Measurements from ENCODE around the gene ZFP91. TPM values are rescaled to one million over a fixed set of nuclear protein-coding genes. Genes with fewer than 3 reads are reported as not detected.

The ZFP91 gene
- 10 to 100 TPM; 49.8 to 63.7 (median 59.1) TPM for total RNA-seq

GRCh38 chr11:58578635-58579191, at the start of gene ZFP91:
Gene ZFP91 (plus strand): TSS chr11:58579063. CDS start chr11:58579282, 219 bp downstream.
- H3K4me1 ChIP-seq, result peaks cover 25 to 47% of the 10 kb centered on the region in 2 donors

GRCh38 chr11:58530236-58530635, 48.6 kb upstream of the ZFP91 start:
- Histone ChIP-seq H3K36me3 (peaks cover 11 to 19% of the 10 kb centered on the region in 2 donors), H3K27ac (no peak overlapping the region), H3K4me1 (no peaks in the 10 kb centered on the region), H3K9me3 (no peaks in the 10 kb centered on the region), H3K27me3 (no peaks in the 10 kb centered on the region), H3K4me3 (replicated peaks in 1 of 3) (no peak overlapping the region)
- WGBS, 2 donors, result 71 to 77% methylated on average over 3 of the region's 3 CpGs
- intact Hi-C loops (cut with DNase I), result no loop called here
- no peak for DNase-seq
- no peak for TF ChIP-seq POLR2A (IDR thresholded peaks at IDR 0.05)
- no peak for TF ChIP-seq CTCF (IDR thresholded peaks at IDR 0.05)

More at GRCh38 chr11:58578635-58579191, at the start of gene ZFP91:
- TF ChIP-seq CTCF (IDR thresholded peaks at IDR 0.05) (no peak), POLR2A (IDR thresholded peaks at IDR 0.05) (peak; percentile 9 to 73)
- no peaks in the 10 kb centered on the region for H3K9me3 ChIP-seq
- peak within 1 kb of the TSS; percentile 100 for H3K27ac ChIP-seq
- 0% methylated on average over 14 to 44 of the region's 51 CpGs for WGBS, 2 donors
- intact Hi-C loops (cut with DNase I), result no loop called here
- H3K27me3 ChIP-seq, result no peaks in the 10 kb centered on the region
- peak within 1 kb of the TSS; percentile 80 to 97 (median 81) for H3K4me3 ChIP-seq (replicated peaks in 1 of 3)
- peak; percentile 99 for DNase-seq
- no peaks in the 10 kb centered on the region for H3K36me3 ChIP-seq

- Histone ChIP-seq H3K9me3 (no peaks in the 10 kb centered on the region), H3K4me1 (no peaks in the 10 kb centered on the region), H3K4me3 (replicated peaks in 1 of 3) (no peak overlapping the region), H3K27me3 (no peaks in the 10 kb centered on the region), H3K36me3 (peaks cover 11 to 19% of the 10 kb centered on the region in 2 donors), H3K27ac (no peak overlapping the region)
- no peak for DNase-seq
- intact Hi-C loops (cut with DNase I), result no loop called here
- no peak for TF ChIP-seq CTCF (IDR thresholded peaks at IDR 0.05)
- no peak for TF ChIP-seq POLR2A (IDR thresholded peaks at IDR 0.05)
- WGBS, 2 donors, result 95 to 99% methylated on average over 7 to 13 of the region's 25 CpGs
Measured at GRCh38 chr11:58531865-58532341, 47.0 kb upstream of the ZFP91 start.

GRCh38 chr11:58546841-58547240, 32.0 kb upstream of the ZFP91 start:
- no peak for DNase-seq
- no peak overlapping the region for H3K4me3 ChIP-seq (replicated peaks in 1 of 3)
- H3K9me3 ChIP-seq, result no peaks in the 10 kb centered on the region
- TF ChIP-seq POLR2A (IDR thresholded peaks at IDR 0.05) (no peak), CTCF (IDR thresholded peaks at IDR 0.05) (no peak)
- intact Hi-C loops (cut with DNase I), result no loop called here
- H3K4me1 ChIP-seq, result no peaks in the 10 kb centered on the region
- H3K36me3 ChIP-seq, result peaks cover 41 to 45% of the 10 kb centered on the region in 2 donors
- H3K27me3 ChIP-seq, result no peaks in the 10 kb centered on the region
- H3K27ac ChIP-seq, result no peak overlapping the region
- 89 to 90% methylated on average over 1 of the region's 1 CpG for WGBS, 2 donors

- H3K9me3 ChIP-seq, result no peaks in the 10 kb centered on the region
- 95 to 97% methylated on average over 7 of the region's 7 CpGs for WGBS, 2 donors
- H3K4me1 ChIP-seq, result no peaks in the 10 kb centered on the region
- no peak overlapping the region for H3K27ac ChIP-seq
- TF ChIP-seq POLR2A (IDR thresholded peaks at IDR 0.05) (no peak), CTCF (IDR thresholded peaks at IDR 0.05) (no peak)
- H3K4me3 ChIP-seq (replicated peaks in 1 of 3), result no peak overlapping the region
- intact Hi-C loops (cut with DNase I), result no loop called here
- no peaks in the 10 kb centered on the region for H3K27me3 ChIP-seq
- DNase-seq, result no peak
- H3K36me3 ChIP-seq, result peaks cover 52 to 70% of the 10 kb centered on the region in 2 donors
Measured at GRCh38 chr11:58549644-58550043, 29.2 kb upstream of the ZFP91 start.

Measured in thyroid gland (tissue), 4 donors.